ENCODE data around the gene ITFG1.

DNA sequence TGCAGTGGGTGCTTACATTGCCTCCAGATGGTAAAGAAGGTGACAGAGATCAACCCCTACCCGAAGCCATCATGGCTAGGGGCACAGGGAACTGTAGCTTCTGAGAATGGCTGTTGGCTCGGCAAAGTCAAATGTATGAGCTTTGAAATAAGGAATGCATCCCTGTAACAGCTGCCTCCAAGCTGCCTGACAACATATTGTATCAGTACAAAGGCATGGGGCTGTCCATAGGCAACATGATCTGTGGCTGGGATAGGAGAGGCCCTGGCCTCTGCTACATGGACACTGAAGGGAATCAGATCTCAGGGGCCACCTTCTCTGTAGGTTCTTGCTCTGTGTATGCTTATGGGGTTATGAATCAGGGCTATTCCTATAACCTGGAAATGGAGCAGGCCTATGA is 197.9 kb downstream of the ITFG1 start:
- TF ChIP-seq, protein P1, sequence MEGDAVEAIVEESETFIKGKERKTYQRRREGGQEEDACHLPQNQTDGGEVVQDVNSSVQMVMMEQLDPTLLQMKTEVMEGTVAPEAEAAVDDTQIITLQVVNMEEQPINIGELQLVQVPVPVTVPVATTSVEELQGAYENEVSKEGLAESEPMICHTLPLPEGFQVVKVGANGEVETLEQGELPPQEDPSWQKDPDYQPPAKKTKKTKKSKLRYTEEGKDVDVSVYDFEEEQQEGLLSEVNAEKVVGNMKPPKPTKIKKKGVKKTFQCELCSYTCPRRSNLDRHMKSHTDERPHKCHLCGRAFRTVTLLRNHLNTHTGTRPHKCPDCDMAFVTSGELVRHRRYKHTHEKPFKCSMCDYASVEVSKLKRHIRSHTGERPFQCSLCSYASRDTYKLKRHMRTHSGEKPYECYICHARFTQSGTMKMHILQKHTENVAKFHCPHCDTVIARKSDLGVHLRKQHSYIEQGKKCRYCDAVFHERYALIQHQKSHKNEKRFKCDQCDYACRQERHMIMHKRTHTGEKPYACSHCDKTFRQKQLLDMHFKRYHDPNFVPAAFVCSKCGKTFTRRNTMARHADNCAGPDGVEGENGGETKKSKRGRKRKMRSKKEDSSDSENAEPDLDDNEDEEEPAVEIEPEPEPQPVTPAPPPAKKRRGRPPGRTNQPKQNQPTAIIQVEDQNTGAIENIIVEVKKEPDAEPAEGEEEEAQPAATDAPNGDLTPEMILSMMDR (conservative IDR thresholded peaks at IDR 0.05; ENCODE audit: low read depth, low read length), result no peak
- TF ChIP-seq EZH2 (IDR thresholded peaks at IDR 0.05; ENCODE audit: low read length, unreplicated experiment) (no peak), EZH2phosphoT487 (IDR thresholded peaks at IDR 0.05; ENCODE audit: borderline replicate concordance, low read length) (no peak)

All from PC-3 (cell line).